Esophagus squamous epithelium (tissue), 4 donors: ENCODE measurements around the gene GTF3C2.

Source experiments
- CTCF ChIP-seq, 6 experiments: fragments of 450-650 bp in 4 of 6; fragments of 200-600 bp in 2 of 6; sonication (generic) in 2 of 6; IDR thresholded peaks; one replicate each; pipeline ENCODE4 v1.5.1; 2016 to 2019; ENCODE audit warnings: antibody characterized with exemption in 6 of 6, mild to moderate bottlenecking in 4 of 6, moderate library complexity in 4 of 6
- POLR2A ChIP-seq, 4 donors: fragments of 450-650 bp; IDR thresholded peaks; one replicate each; pipeline ENCODE4 v1.6.1; 2017; ENCODE audit warnings: antibody characterized with exemption in 4 of 4, mild to moderate bottlenecking in 4 of 4, moderate library complexity in 3 of 4

- TF ChIP-seq CTCF (IDR thresholded peaks at IDR 0.05) (no peak), POLR2A (IDR thresholded peaks at IDR 0.05) (peak in 1 of 4 donors; percentile 23)
Measured at GRCh38 chr2:27370816-27371620, 14.5 kb upstream of the GTF3C2 start.
